GM23338 (cell line): Measurements from ENCODE around the gene STK24.

Experiments
- CREB1 ChIP-seq: fragments of 250-450 bp; sonication (Bioruptor Pico); IDR thresholded peaks from 2 replicates; pipeline ENCODE4 v1.5.0; 2020; ENCODE audit warnings: low read depth, mild to moderate bottlenecking, moderate library complexity
- CTCF ChIP-seq, 2 experiments: fragments of 200-600 bp in 1 of 2; sonication (generic) in 1 of 2; conservative IDR thresholded peaks; 2 replicates each; pipeline versions ENCODE4 v1.5.1 to v1.6.1; 2016 to 2017; ENCODE audit warnings: antibody characterized with exemption in 2 of 2, low read depth in 2 of 2, mild to moderate bottlenecking in 2 of 2, moderate library complexity in 1 of 2
- EZH2 ChIP-seq: fragments of 200-600 bp; sonication (generic); IDR thresholded peaks from one replicate; pipeline ENCODE4 v1.8.0; 2017; ENCODE audit warnings: antibody characterized with exemption, mild to moderate bottlenecking, low read depth; ENCODE audit not compliant: unreplicated experiment
- EZH2phosphoT487 ChIP-seq: fragments of 200-600 bp; sonication (generic); IDR thresholded peaks from one replicate; pipeline ENCODE4 v1.8.1; 2018; ENCODE audit warnings: antibody characterized with exemption; ENCODE audit not compliant: unreplicated experiment
- POLR2AphosphoS5 ChIP-seq: IDR thresholded peaks from 2 replicates; pipeline ENCODE4 v1.6.1; 2016; ENCODE audit warnings: antibody characterized with exemption, low read depth

DNA sequence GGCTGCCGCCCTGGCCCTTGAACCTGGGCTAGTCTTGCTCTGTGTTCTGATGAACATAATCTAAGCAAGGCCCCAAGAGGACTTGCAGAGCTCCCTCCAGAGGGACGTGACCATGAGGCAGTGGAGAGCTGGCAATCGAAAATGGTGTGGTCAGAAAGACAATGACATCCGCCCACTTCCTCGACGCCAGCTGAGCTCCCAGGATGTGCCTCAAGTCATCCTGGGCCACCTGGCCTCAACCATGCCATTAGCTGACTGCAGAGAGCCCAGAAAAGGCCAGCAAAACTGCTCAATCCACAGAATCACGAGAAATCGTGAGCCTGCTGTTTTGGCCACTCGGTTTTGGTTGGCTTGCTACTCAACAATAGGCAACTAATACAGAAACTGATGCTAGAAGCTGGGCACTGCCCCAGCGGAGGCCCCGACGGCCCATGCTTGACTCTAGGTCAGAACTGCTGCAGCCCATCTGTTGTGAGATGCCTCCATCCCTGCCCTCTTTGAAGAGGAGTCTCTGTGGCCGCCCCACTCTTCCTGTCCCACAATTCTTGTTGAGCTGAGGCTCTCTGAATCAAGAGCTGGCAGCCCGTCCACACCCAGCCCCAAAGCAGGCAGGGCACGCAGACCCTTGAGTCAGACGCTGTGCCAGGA is 53.3 kb downstream of the STK24 start:
- TF ChIP-seq EZH2 (no peak), CTCF (conservative IDR thresholded peaks at IDR 0.05; ENCODE audit: low read depth in 2 of 2) (no peak), POLR2AphosphoS5 (no peak), EZH2phosphoT487 (no peak), CREB1 (no peak)
